Keratinocyte (primary cell): ENCODE results near the gene HPCAL1. TPM values are rescaled to one million over a fixed set of nuclear protein-coding genes. Genes with fewer than 3 reads are reported as not detected.

Source experiments
- DNase-seq: peaks from one replicate; pipeline ENCODE4 v3.0.0-alpha.2; 2011; ENCODE audit warnings: low read depth, missing footprints, low spot score
- FAIRE-seq: peaks from 2 replicates; lab custom pipeline; 2011; peaks lifted over from hg19 to GRCh38; lab: Jason Lieb, UNC
- H2AFZ ChIP-seq: 2 replicates; pipeline ENCODE4 v1.6.0; 2012; ENCODE audit warnings: low read length, control low read depth, inconsistent platforms; ENCODE audit not compliant: control insufficient read depth
- H3K27ac ChIP-seq: 2 replicates; pipeline ENCODE4 v1.5.1; 2011; ENCODE audit warnings: low read length; ENCODE audit not compliant: control insufficient read depth, insufficient read depth
- H3K27me3 ChIP-seq: 3 replicates; pipeline ENCODE4 v1.6.0; 2011; ENCODE audit warnings: low read length; ENCODE audit not compliant: control insufficient read depth, insufficient read depth; ENCODE audit errors: extremely low read depth
- H3K36me3 ChIP-seq, 2 experiments: 2 replicates in 1 of 2; 3 replicates in 1 of 2; pipeline ENCODE4 v1.5.1; 2011; ENCODE audit warnings: low read length in 2 of 2, mild to moderate bottlenecking in 1 of 2; ENCODE audit not compliant: control insufficient read depth in 2 of 2, insufficient read depth in 2 of 2; ENCODE audit errors: extremely low read depth in 1 of 2
- H3K4me1 ChIP-seq: 3 replicates; pipeline ENCODE4 v1.5.1; 2011; ENCODE audit warnings: low read length; ENCODE audit not compliant: control insufficient read depth, insufficient read depth; ENCODE audit errors: extremely low read depth
- H3K4me2 ChIP-seq: 3 replicates; pipeline ENCODE4 v1.6.0; 2011; ENCODE audit warnings: low read depth, low read length; ENCODE audit not compliant: control insufficient read depth, insufficient read depth; ENCODE audit errors: extremely low read depth
- H3K4me3 ChIP-seq, 3 experiments: fragments of 200-600 bp in 1 of 3; sonication (generic) in 1 of 3; 2 replicates in 2 of 3; 3 replicates in 1 of 3; pipeline ENCODE4 v1.5.1; 2011 to 2016; ENCODE audit warnings: low read length in 3 of 3, mild to moderate bottlenecking in 3 of 3, control low read depth in 2 of 3, inconsistent platforms in 1 of 3, low read depth in 1 of 3, mixed read lengths in 1 of 3, mixed run types in 1 of 3, moderate library complexity in 1 of 3; ENCODE audit not compliant: control insufficient read depth in 2 of 3, insufficient read depth in 2 of 3; ENCODE audit errors: extremely low read depth in 1 of 3
- H3K79me2 ChIP-seq: 2 replicates; pipeline ENCODE4 v1.6.0; 2012; ENCODE audit warnings: low read length; ENCODE audit not compliant: control insufficient read depth, insufficient read depth
- H3K9ac ChIP-seq: 3 replicates; pipeline ENCODE4 v1.6.0; 2011; ENCODE audit warnings: low read length; ENCODE audit not compliant: control insufficient read depth, insufficient read depth; ENCODE audit errors: extremely low read depth
- H3K9me1 ChIP-seq: 3 replicates; pipeline ENCODE4 v1.6.0; 2011; ENCODE audit warnings: low read length; ENCODE audit not compliant: control insufficient read depth, insufficient read depth; ENCODE audit errors: extremely low read depth
- H3K9me3 ChIP-seq: 2 replicates; pipeline ENCODE4 v1.5.1; 2012; ENCODE audit warnings: low read depth, low read length; ENCODE audit not compliant: control insufficient read depth
- H4K20me1 ChIP-seq: 3 replicates; pipeline ENCODE4 v1.6.0; 2011; ENCODE audit warnings: low read length; ENCODE audit not compliant: control insufficient read depth, insufficient read depth; ENCODE audit errors: extremely low read depth
- CTCF ChIP-seq, 3 experiments: IDR thresholded peaks in 1 of 3; conservative IDR thresholded peaks in 1 of 3; optimal IDR thresholded peaks in 1 of 3; 2 replicates in 2 of 3; 3 replicates in 1 of 3; pipeline versions ENCODE3 to v1.5.1; 2011; ENCODE audit warnings: low read length in 3 of 3, mild to moderate bottlenecking in 3 of 3, moderate library complexity in 2 of 3, control low read depth in 1 of 3, inconsistent platforms in 1 of 3; ENCODE audit not compliant: insufficient read depth in 2 of 3; ENCODE audit errors: extremely low read depth in 1 of 3
- EZH2 ChIP-seq: IDR thresholded peaks from one replicate; pipeline ENCODE4 v1.6.1; 2012; ENCODE audit warnings: inconsistent platforms, mild to moderate bottlenecking, low read length, moderate library complexity
- dilution Hi-C: fragments of 300-500 bp; cut with MboI; formaldehyde crosslinking; loops from one replicate; pipeline ENCODE4 v1.7.0; 2020; ENCODE audit warnings: low sequenced_read_pairs; ENCODE audit not compliant: extremely low pct_ligation_motif_present
- polyA plus RNA-seq, 5 experiments: library from polyadenylated mRNA; depleted of rRNA in 3 of 5; stranded (reverse) in 3 of 5; stranded (forward) in 1 of 5; unstranded in 1 of 5; fragments of >200 nt; gene quantifications; 1 replicate in 1 of 5; 2 replicates in 3 of 5; 3 replicates in 1 of 5; pipeline versions ENCODE4 v1.2.1 to v1.2.3, GENCODE V29; 2011 to 2012; ENCODE audit warnings: missing spikeins in 2 of 5, low read depth in 1 of 5, low replicate concordance in 1 of 5

HPCAL1 gene
- polyA plus RNA-seq, 1 donor (not counting 4 experiments of a cell fraction or from before 2014, with no cell fraction given) = 18.0 TPM

GRCh38 chr2:10257036-10257435 lies 45.7 kb upstream of the HPCAL1 start:
- Histone ChIP-seq H3K4me2 (no peak overlapping the region), H3K9me1 (no peaks in the 10 kb centered on the region), H3K79me2 (no peaks in the 10 kb centered on the region), H3K9ac (no peak overlapping the region), H4K20me1 (no peaks in the 10 kb centered on the region), H3K4me1 (no peaks in the 10 kb centered on the region), H3K9me3 (no peaks in the 10 kb centered on the region), H2AFZ (no peak overlapping the region), H3K27me3 (peaks cover 20% of the 10 kb centered on the region), H3K36me3 (no peaks in the 10 kb centered on the region), H3K4me3 (no peak overlapping the region), H3K27ac (no peak overlapping the region)
- no peak for TF ChIP-seq EZH2
- TF ChIP-seq CTCF (optimal IDR thresholded peaks at IDR 0.05 in 1 of 3, IDR thresholded peaks at IDR 0.05 in 1 of 3, conservative IDR thresholded peaks at IDR 0.05 in 1 of 3; ENCODE audit: extremely low read depth in 1 of 3, insufficient read depth in 2 of 3, low read length in 3 of 3) = no peak
- DNase-seq (no peak), FAIRE-seq (no peak)
- dilution Hi-C loops = no loop called here

- H3K4me1 ChIP-seq = no peaks in the 10 kb centered on the region
- FAIRE-seq (no peak), DNase-seq (no peak)
- H3K9ac ChIP-seq = no peak overlapping the region
- dilution Hi-C loops = no loop called here
- H2AFZ ChIP-seq = no peak overlapping the region
- H3K9me3 ChIP-seq = no peaks in the 10 kb centered on the region
- no peak for TF ChIP-seq EZH2
- TF ChIP-seq CTCF (optimal IDR thresholded peaks at IDR 0.05 in 1 of 3, IDR thresholded peaks at IDR 0.05 in 1 of 3, conservative IDR thresholded peaks at IDR 0.05 in 1 of 3; ENCODE audit: extremely low read depth in 1 of 3, insufficient read depth in 2 of 3, low read length in 3 of 3) = no peak
- no peaks in the 10 kb centered on the region for H3K79me2 ChIP-seq
- no peaks in the 10 kb centered on the region for H3K36me3 ChIP-seq
- H3K4me3 ChIP-seq = no peak overlapping the region
- no peak overlapping the region for H3K27ac ChIP-seq
- no peaks in the 10 kb centered on the region for H3K9me1 ChIP-seq
- no peaks in the 10 kb centered on the region for H4K20me1 ChIP-seq
- no peak overlapping the region for H3K4me2 ChIP-seq
- peaks cover 22% of the 10 kb centered on the region for H3K27me3 ChIP-seq
These were observed 45.1 kb upstream of the HPCAL1 start for GRCh38 chr2:10257500-10258147.
